IPS-NIHi7 (cell line): ENCODE results near the gene KLC1.

ENCODE experiments used
- DNase-seq: peaks from one replicate; pipeline ENCODE4 v3.0.0; 2012; ENCODE audit warnings: mixed read lengths; ENCODE audit errors: extremely low spot score

Gene KLC1

GRCh38 chr14:103734081-103734888 lies 105.3 kb downstream of the KLC1 start:
- DNase-seq = no peak

GRCh38 chr14:103735022-103735421 lies 106.0 kb downstream of the KLC1 start:
- no peak for DNase-seq

DNA sequence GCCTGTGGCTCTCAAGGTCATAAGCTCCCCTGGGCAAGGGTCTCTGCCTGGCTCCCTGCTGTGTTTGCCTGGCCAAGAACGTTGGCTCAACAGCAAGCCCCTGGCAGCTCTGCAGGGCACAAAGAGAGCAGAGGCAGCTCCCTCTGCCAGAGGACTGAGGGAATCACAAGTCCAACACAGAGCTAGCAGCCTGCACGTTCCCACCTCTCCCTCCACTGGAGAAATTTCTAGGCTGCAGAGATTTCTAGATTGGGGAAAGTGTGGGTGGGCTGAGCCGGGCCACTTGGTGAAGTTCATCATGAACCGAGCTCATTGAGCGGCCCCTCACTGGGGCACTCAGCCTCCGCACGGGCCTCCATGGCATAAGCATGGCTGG lies 106.4 kb downstream of the KLC1 start:
- DNase-seq = no peak

GRCh38 chr14:103735815-103736545 lies 107.0 kb downstream of the KLC1 start:
- no peak for DNase-seq

- DNase-seq = no peak
Measured at GRCh38 chr14:103736546-103737431, 107.8 kb downstream of the KLC1 start.

DNA sequence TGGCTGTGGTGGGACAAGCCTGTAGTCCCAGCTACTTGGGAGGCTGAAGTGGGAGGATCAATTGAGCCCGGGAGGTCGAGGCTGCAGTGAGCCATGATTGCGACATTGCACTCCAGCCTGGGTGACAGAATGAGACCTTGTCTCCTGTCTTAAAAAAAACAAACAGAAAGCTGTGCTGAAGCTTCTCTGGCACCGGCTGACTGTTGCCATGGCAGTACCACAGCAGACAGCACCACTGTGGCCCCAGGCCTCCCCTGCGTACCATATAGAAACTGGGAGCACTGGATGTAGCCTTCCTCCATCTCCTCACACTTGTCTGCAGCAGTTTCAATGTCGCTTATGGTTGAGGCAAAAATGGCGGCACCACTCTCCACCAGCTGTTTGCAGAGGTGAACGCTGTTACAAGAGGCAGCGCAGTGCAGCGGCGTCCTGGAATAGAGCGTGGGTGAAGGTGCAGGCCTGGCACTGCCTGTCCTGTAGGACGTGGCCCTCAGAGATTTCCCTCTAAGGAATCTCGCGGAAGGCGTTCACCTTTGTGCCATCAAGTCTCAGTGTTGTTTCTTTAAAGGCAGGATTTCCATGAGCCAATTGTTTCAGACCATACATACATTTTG lies 108.5 kb downstream of the KLC1 start:
- DNase-seq = no peak

DNA sequence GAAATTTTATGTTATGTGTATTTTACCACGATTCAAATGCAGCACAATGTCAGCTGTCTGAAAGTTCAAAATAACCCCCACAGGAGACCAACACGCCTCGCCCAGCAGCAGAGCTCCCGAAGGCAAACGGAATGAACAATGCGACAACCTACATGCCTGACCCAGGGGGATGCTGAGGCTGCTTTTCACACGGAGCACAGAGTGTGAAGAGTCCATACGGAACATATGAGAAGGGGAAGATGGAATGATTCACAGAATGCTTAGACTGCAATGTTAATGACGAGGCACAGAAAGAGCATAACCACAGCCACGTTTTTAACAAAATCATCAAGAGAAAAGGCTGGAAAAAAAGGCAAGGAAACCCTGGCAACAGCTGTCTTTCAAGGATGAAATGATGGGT lies 109.2 kb downstream of the KLC1 start:
- no peak for DNase-seq

GRCh38 chr14:103738701-103739451 lies 109.9 kb downstream of the KLC1 start:
- DNase-seq = no peak

- no peak for DNase-seq
Measured at GRCh38 chr14:103739466-103739792, 110.4 kb downstream of the KLC1 start.

GRCh38 chr14:103739793-103740501 lies 110.9 kb downstream of the KLC1 start:
- no peak for DNase-seq

DNA sequence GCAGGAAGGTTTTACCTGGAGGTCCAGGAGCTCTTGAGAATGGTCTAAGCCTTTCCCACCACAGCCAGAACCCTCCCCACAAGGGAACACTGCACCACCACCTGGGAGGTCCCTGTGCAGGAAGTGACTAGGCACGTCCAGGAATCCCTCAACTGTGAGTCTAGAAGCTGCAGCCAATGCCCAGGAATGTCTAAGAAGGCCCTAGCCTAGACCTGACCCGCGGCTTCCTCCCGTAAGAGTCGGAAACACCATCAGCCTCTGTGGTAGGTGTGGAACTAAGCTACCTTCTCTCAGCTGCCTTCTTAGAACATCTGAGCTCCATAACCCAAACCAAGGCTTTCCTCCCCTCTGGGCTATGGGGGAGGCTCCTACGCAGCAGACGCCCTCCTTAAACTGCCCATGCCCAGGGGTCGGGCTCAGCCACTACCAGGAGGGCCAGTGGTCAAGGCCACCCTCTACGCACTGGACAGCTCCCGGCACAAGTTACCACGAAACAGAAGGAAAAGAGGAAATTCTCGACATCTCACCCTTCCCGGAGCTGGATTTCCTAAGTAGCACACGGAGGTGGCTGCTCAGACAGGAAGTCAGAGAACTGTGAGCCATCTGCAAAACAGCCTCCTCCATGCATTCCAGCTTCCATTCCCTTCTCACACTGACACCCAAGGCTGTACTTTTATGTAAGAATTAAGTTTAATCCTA lies 112.1 kb downstream of the KLC1 start:
- DNase-seq = no peak

- no peak for DNase-seq
Measured at GRCh38 chr14:103741876-103742275, 112.9 kb downstream of the KLC1 start.

- no peak for DNase-seq
Measured at GRCh38 chr14:103742499-103743255, 113.7 kb downstream of the KLC1 start.

DNA sequence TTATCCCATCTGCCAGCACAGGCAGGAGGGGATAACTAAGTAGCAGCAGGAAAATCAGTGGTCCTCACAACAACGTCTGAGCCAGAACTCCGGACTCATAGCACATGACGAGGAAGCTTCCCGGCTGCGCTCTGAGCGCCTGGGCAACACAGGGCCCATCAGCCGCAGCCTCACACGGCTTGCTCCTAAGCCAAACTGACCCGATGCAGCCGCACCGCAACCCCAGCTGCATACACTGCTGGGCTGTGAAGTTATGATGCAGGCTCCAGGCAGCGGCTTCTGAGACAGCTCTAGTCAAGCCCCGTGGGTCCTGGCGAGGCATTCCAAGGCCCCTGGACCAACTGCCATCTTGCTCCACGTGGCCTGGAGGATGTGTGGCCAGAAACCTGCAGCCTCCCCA lies 114.7 kb downstream of the KLC1 start:
- no peak for DNase-seq

DNA sequence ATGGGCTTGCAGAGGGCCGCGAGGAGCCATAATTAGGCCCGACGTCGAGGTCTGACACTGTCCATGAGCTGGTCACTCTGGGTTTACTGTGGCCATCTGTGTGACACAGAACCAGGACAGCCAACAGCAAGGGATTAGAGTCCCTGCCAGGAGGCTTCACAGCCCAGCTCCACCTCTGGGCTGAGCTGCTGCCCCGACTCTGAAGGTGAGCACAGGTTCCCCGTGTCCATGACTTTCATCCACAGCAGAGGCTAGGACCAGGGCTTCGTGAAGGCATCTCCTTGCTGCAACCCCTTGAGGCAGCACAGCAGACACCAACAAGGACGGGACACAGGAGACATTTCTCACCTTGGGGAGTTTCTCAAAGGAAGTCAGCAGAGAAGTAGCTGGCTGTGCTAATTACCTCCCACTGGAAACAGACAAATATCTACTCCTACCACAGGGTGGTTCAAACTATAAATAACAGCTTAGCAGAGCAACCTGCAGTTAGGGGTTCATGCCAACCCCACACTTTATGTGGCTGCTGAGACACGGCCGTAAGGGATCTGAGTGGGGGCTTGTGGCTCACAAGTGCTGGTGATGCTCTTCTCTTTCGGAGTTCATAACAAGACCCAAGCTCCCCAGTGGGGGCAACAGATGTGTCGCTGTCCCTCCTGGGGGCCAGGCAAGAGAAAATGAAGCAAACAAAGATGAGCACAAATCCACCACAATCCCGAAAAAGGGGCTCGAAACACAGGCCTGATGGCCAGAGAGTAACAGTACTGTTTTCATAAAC lies 115.8 kb downstream of the KLC1 start:
- no peak for DNase-seq

GRCh38 chr14:103745424-103745823 lies 116.4 kb downstream of the KLC1 start:
- no peak for DNase-seq

GRCh38 chr14:103746701-103747100 lies 117.7 kb downstream of the KLC1 start:
- DNase-seq = no peak

- no peak for DNase-seq
Measured at GRCh38 chr14:103748534-103748857, 119.5 kb downstream of the KLC1 start.

DNA sequence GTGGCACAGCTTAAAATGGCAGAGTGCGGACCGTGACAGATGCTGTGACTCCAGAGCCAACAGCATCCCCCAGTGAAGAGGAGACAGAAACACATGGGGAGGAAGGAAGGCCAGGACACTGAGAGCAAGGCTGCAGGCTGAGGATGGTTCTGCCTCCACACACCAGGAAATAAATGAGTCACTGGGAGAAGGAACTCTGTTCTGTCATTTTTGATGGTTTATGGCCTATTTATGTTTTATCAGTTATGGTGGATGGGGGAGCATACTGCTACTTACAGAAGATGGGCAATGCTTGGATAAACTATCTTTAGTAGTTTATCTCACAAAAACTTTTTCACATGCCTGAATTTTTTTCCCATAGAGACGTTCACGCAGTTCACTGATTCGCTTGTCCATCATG lies 120.4 kb downstream of the KLC1 start:
- no peak for DNase-seq
